ENCODE measurements around the gene CLDN1.
"Not testable (repeated sequence)": the region's sequence is repeated elsewhere in the genome, so short reads cannot be mapped to it uniquely, and the experiment has no call there.

Gene CLDN1

GRCh38 chr3:190291994-190292584, 30.2 kb downstream of the CLDN1 start:
- DNase-seq, result no peak

- no peak for DNase-seq
Measured at GRCh38 chr3:190289989-190290388, 32.3 kb downstream of the CLDN1 start.

DNA sequence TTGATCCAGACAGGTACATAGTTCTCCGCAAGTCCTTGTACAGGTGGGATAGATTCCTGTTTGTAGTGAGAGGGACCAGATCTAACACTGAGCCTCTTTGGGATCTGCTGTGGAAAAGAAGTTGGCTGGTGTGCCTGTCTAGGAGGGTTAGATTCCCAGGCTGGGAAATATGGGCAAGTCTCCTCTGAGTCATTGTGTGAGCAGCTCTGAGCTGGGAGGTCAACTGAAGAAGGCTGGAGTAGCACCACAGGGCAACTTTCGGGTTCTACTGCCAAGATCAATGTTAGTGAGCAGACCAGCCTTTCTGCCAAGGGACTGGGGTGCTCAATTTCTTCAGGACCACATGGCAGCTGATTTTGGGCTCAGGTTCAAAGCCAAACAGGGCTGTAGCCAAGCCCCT, 33.4 kb downstream of the CLDN1 start:
- no peak for DNase-seq

GRCh38 chr3:190286014-190286413, 36.2 kb downstream of the CLDN1 start:
- DNase-seq, result no peak

- DNase-seq, result no peak
Measured at GRCh38 chr3:190281308-190282051, 40.8 kb downstream of the CLDN1 start.

GRCh38 chr3:190279690-190280089, 42.6 kb downstream of the CLDN1 start:
- no peak for DNase-seq

- DNase-seq, result no peak
Measured at GRCh38 chr3:190272747-190273146, 49.5 kb downstream of the CLDN1 start.

DNA sequence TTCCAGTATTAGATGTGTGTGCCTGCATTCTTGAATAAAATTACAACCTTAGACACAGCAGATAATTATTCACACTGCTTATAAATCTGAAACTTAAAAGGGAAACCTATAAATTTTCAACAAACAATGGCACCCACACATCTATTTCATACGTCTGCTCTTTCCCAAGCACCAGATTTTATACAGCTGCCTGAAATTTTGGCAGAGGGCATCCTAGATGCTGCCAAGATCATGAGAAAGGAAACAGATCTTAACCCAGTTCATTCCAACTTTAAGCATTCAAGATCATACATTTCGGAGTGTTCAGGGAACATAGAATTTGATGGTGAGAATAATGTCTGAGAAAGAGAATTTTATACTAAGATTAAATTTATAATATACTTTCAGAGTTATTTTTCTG, 53.1 kb downstream of the CLDN1 start:
- DNase-seq, result no peak

DNA sequence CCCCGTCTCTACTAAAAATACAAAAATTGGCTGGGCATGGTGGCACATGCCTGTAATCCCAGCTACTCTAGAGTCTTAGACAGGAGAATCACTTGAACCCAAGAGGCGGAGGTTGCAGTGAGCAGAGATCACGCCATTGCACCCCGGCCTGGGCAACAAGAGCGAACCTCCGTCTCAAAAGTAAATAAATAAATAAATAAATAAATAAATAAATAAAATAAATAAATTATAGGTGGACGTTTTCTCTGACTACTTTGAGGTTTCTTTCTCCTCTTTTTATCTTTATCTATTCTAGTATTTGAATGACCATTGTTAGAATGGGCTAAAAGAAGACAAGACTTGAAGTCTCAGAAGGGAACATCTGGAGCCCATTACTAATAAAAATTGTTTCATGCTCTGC, 54.8 kb downstream of the CLDN1 start:
- DNase-seq, result not testable (repeated sequence)

DNA sequence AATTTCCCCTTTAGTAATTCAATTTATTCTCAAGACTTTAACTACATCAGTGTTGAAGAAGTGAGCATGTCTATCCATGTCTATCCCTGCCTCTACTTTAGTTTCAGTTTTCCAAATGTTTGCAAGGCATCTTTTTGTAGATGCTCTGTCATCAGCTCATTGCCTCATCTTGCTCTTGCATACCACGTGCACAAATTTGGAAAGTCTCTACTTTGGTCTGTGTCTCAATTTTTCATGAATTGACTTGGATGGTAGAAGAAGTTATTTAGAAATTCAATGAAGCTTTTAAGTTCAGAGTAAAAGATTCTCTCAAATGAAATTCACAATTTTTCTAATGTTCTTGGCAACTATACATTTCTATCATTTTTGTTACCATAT, 55.3 kb downstream of the CLDN1 start:
- DNase-seq, result no peak

GRCh38 chr3:190266265-190266912, 55.9 kb downstream of the CLDN1 start:
- no peak for DNase-seq

GRCh38 chr3:190265796-190266195, 56.5 kb downstream of the CLDN1 start:
- DNase-seq, result peak; percentile 12

DNA sequence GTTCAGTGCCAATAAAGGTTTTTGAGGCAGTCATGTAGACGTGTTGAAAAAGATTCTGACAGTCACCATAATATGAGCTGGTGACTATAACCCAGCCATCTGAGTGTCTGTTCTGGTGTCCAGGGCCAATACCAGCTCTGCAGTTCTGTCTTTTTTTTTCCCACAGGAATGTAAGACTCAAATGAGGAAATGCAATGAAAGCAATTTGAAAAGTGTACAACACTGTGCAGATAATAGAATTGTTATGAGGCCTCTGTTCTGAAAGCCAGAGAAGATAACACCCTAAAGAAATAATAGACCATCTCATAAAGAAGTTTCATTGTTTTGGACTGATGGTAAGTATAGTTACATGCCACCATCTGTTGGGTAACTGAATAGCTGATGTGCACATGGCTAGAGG, 57.1 kb downstream of the CLDN1 start:
- DNase-seq, result no peak

DNA sequence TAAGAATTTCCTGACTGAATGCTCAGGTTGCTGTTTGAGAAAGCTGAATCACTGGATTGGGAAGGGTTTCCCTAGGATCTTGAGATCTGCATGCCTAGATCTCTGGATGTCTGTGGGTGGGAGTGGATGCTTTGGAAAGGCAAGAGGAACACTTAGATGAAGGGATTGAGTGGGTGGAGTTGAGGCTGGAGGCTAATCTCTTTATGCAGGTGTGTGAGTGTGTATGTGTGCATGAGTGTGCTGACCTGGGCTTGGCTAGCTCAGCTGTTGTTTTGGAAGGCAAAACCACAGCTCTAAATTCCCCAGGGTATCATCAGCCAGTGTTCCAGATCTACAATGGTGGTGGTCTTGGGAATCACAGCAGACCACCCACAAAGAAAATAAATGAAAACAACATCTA, 60.5 kb downstream of the CLDN1 start:
- no peak for DNase-seq

DNA sequence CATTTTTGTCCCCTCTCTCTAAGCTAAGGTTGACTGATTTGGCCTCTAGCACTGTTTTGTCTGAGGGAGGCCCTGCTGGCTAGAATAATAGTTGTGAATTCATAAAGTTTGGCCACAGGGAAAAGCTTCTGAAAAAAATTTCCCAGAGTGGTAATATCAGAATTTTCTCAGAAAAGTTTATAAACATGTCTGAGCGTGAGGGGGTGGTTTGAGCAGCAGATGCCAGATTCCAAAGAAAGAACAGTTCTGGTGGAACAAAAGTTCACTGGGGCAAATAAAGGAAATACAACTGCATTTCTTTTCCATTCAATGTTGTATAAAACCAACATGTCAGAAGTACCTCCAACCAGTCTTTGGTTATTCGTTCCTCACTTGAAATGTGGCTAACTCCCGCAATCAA, 61.2 kb downstream of the CLDN1 start:
- DNase-seq, result no peak

GRCh38 chr3:190260301-190260700, 61.9 kb downstream of the CLDN1 start:
- DNase-seq, result no peak

GRCh38 chr3:190258634-190259033, 63.6 kb downstream of the CLDN1 start:
- DNase-seq, result no peak
